Fibroblast of pulmonary artery (primary cell): ENCODE data around the gene IL15.
A peak's percentile ranks its signal among the peaks of the same experiment; 100 is the strongest.

Source experiments
- DNase-seq: peaks from one replicate; pipeline ENCODE4 v3.0.0-alpha.2; 2010; ENCODE audit warnings: low read depth
- H3K4me3 ChIP-seq: replicated peaks from 2 replicates; pipeline ENCODE4 v1.5.1; 2011; ENCODE audit warnings: low read depth, mild to moderate bottlenecking, control low read depth, low read length, moderate library complexity
- TF ChIP-seq, protein P1 (sequence below): IDR thresholded peaks from 2 replicates; pipeline ENCODE4 v1.5.1; 2011; ENCODE audit warnings: mild to moderate bottlenecking, control low read depth, low read length, inconsistent platforms; ENCODE audit errors: missing control alignments

Gene IL15

DNA sequence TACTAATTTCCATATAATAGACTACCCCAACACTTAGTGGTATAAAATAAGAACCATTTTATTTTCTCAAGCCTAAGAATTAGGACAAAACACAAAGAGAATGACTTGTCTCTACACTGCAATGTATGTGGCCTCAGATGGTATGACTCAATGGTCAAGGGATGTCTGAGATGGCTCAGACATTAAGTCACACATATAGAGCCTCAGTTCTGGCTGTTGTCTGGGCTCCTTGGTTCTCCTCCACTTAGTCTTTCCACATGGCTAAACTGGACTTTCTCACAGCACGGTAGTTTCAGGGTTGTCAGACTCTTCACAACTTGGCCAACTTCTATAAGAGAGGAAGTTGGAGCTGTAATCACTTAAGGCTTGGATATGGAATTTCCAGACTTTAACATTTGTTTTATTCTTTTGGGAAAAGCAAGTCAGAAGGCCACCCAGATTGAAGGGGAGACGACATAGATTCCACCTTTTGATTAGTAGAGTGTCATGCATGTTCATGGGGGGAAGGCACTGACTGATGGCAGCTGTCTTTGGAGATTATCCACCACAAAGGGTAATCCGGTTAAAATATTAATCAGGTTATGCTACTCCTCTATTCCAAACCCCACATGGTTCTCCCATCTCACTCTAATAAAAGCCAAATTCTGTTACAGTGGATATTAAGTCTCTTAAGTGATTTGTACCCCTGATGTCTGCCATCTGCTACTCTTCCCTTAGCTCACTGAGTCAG is 9.4 kb downstream of the IL15 start:
- peak; percentile 69 for DNase-seq
- H3K4me3 ChIP-seq = no peak overlapping the region
- TF ChIP-seq, protein P1, sequence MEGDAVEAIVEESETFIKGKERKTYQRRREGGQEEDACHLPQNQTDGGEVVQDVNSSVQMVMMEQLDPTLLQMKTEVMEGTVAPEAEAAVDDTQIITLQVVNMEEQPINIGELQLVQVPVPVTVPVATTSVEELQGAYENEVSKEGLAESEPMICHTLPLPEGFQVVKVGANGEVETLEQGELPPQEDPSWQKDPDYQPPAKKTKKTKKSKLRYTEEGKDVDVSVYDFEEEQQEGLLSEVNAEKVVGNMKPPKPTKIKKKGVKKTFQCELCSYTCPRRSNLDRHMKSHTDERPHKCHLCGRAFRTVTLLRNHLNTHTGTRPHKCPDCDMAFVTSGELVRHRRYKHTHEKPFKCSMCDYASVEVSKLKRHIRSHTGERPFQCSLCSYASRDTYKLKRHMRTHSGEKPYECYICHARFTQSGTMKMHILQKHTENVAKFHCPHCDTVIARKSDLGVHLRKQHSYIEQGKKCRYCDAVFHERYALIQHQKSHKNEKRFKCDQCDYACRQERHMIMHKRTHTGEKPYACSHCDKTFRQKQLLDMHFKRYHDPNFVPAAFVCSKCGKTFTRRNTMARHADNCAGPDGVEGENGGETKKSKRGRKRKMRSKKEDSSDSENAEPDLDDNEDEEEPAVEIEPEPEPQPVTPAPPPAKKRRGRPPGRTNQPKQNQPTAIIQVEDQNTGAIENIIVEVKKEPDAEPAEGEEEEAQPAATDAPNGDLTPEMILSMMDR = no peak

DNA sequence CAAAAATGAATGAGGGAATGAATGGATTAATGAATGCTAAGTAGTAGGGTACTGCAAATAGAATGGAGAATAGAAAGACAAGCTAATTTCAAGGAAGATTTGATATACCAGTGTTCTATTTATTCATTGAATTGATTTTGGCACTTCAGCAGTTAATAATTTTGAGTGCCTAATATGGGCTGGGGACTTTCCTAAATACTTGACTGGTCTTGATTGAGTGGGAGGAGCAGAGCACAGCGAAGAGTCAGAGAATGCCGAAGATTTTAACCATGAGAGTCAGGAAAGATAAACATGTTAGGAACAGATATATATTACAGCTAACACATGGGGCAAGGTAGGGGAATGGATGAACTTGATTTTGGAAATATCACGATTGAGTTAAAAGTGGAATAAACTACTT is 10.6 kb downstream of the IL15 start:
- DNase-seq = no peak
- TF ChIP-seq, protein P1 = no peak
- H3K4me3 ChIP-seq = no peak overlapping the region

DNA sequence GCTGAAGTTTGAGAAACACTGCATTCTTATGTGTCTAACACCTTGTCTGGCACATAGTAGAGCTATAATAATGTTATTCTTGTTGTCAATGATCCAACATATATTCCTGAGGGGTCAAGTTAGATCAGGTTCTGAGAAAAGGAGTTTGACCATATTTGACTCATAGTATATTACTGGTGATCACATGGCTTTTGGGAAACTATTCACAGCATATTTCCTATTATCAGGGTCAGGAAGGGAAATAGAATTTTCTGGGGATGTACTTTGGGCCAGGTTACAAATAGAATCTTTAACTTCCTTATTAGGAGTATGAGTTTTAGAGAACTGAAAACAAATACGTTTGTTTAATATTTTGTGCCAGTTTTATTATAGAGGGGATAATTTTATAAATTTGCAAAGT is 11.6 kb downstream of the IL15 start:
- TF ChIP-seq, protein P1 = no peak
- no peak for DNase-seq
- no peak overlapping the region for H3K4me3 ChIP-seq

DNA sequence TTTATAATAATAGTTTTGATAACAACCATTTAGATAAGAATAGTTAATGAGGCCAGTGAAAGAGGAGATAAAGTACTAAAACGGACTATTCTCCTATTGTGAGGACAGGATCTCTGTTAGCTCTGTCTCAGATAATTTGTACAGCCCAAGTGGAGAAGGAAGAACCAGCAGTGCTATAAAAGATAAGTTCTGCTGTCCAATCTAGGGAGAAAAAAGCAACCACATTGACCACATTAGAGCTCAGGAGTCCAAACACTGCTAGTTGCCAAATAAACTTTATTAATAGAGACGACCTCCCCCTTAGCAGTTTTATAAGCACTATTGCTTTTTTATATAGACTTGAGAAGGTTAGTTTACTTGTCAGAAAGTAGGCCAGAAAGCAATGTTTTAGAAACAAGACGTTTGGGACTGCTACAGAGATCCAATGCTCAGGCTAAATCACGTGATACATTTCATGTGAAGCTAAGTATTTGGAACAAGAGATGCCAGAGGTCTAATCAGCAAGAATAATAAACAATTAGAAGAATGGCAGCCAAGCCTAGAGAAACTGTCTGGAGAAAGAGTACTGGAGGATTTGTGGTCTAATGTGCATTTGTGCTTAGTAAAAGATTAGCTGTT is 15.9 kb downstream of the IL15 start:
- peak; percentile 63 for DNase-seq
- H3K4me3 ChIP-seq = no peak overlapping the region
- TF ChIP-seq, protein P1 = no peak

DNA sequence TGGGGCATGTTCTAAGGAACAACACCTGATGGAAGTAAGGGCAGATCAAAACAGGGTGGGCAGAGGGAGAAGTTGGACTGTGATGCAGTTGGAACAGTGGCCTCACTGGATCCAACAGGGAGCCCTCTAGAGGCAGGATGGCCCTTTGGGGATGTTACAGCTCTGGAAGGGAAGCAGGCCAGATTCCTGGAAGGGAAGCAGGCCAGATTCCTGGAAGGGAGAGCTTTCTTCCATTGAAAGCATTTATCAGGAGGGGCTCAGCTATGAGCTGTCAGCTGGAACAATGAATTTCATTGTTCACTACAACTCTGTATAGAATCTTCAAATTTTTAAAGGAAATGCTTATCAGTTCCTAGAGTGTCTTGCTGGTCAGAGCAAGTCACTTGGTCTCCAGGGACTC is 17.7 kb downstream of the IL15 start:
- DNase-seq = peak; percentile 90
- TF ChIP-seq, protein P1 = peak; percentile 77

DNA sequence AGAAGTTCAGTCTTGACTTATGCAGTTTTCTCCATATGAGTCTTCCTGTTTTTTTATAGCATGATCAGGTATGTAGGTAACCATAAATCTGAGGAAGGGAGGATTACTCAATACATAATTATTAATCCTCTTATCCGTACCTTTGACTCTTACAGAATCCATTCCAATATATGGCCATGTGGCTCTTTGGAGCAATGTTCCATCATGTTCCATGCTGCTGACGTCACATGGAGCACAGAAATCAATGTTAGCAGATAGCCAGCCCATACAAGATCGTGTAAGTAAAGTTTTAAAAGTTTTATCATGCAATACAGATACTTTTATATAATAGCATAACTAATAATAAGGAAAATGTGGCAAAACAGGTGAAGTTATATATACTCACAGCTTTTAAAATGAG is 19.6 kb downstream of the IL15 start:
- H3K4me3 ChIP-seq = no peak overlapping the region
- no peak for DNase-seq
- TF ChIP-seq, protein P1 = no peak

More for the DNA sequence above, 17.7 kb downstream of the IL15 start:
- H3K4me3 ChIP-seq = no peak overlapping the region
